GM23338 (cell line): ENCODE measurements around the gene GREB1L. TPM values are rescaled to one million over a fixed set of nuclear protein-coding genes. Genes with fewer than 3 reads are reported as not detected.

Source experiments
- ATAC-seq: fragments of 200-7000 bp; cut with Tn5 transposase; 3 replicates; pipeline ENCODE4 v1.9.1; 2020
- DNase-seq: peaks from one replicate; pipeline ENCODE4 v3.0.0-alpha.2; 2015; ENCODE audit warnings: low spot score
- H2AFZ ChIP-seq: fragments of 200-600 bp; sonication (generic); 2 replicates; pipeline ENCODE4 v1.8.0; 2016; ENCODE audit warnings: antibody characterized with exemption, mild to moderate bottlenecking, moderate library complexity
- H3F3A ChIP-seq: fragments of 200-600 bp; sonication (generic); replicated peaks from 2 replicates; pipeline ENCODE4 v1.8.0; 2017; ENCODE audit warnings: antibody characterized with exemption, mixed run types, low read depth
- H3K27ac ChIP-seq: fragments of 200-600 bp; sonication (generic); 2 replicates; pipeline ENCODE4 v1.6.1; 2016; ENCODE audit warnings: low read depth
- H3K27me3 ChIP-seq: fragments of 200-600 bp; sonication (generic); 2 replicates; pipeline ENCODE4 v1.8.0; 2016; ENCODE audit warnings: mild to moderate bottlenecking, mixed run types, moderate library complexity; ENCODE audit not compliant: insufficient read depth
- H3K36me3 ChIP-seq: fragments of 200-600 bp; sonication (generic); 2 replicates; pipeline ENCODE4 v1.8.0; 2016; ENCODE audit warnings: mild to moderate bottlenecking; ENCODE audit not compliant: insufficient read depth
- H3K4me1 ChIP-seq: fragments of 200-600 bp; sonication (generic); 2 replicates; pipeline ENCODE4 v1.8.0; 2016; ENCODE audit warnings: mild to moderate bottlenecking, moderate library complexity; ENCODE audit not compliant: insufficient read depth
- H3K4me2 ChIP-seq: fragments of 200-600 bp; sonication (generic); 2 replicates; pipeline ENCODE4 v1.7.1; 2017; ENCODE audit warnings: mixed run types
- H3K4me3 ChIP-seq: fragments of 200-600 bp; sonication (generic); 2 replicates; pipeline ENCODE4 v1.6.1; 2016; ENCODE audit warnings: mixed run types
- H3K79me2 ChIP-seq: fragments of 200-600 bp; sonication (generic); replicated peaks from 2 replicates; pipeline ENCODE4 v1.8.0; 2017; ENCODE audit warnings: mild to moderate bottlenecking; ENCODE audit not compliant: insufficient read depth
- H3K9me2 ChIP-seq: fragments of 200-600 bp; sonication (generic); 2 replicates; pipeline ENCODE4 v1.8.0; 2017; ENCODE audit not compliant: insufficient read depth
- H4K20me1 ChIP-seq: fragments of 200-600 bp; sonication (generic); replicated peaks from 2 replicates; pipeline ENCODE4 v1.8.0; 2017; ENCODE audit warnings: mild to moderate bottlenecking; ENCODE audit not compliant: insufficient read depth
- H3K27ac Mint-ChIP-seq: 2 replicates; pipeline ENCODE4 v1.8.0; 2020; ENCODE audit warnings: inconsistent platforms, mild to moderate bottlenecking, moderate library complexity, mixed read lengths
- H3K27me3 Mint-ChIP-seq: 3 replicates; pipeline ENCODE4 v1.8.0; 2022; ENCODE audit warnings: low read depth, mild to moderate bottlenecking, moderate library complexity, mixed read lengths, inconsistent platforms; ENCODE audit not compliant: insufficient read depth, poor library complexity
- H3K36me3 Mint-ChIP-seq: 3 replicates; pipeline ENCODE4 v1.8.0; 2021; ENCODE audit warnings: low read depth, mild to moderate bottlenecking, inconsistent platforms, moderate library complexity, mixed read lengths
- H3K4me1 Mint-ChIP-seq: 3 replicates; pipeline ENCODE4 v1.8.0; 2020; ENCODE audit warnings: mild to moderate bottlenecking, inconsistent platforms, mixed read lengths
- H3K4me3 Mint-ChIP-seq: 3 replicates; pipeline ENCODE4 v1.8.0; 2021; ENCODE audit warnings: moderate library complexity, mild to moderate bottlenecking, inconsistent platforms, mixed read lengths
- H3K9me3 Mint-ChIP-seq: 3 replicates; pipeline ENCODE4 v1.8.0; 2020; ENCODE audit warnings: moderate library complexity, mild to moderate bottlenecking, inconsistent platforms, mixed read lengths
- CREB1 ChIP-seq: fragments of 250-450 bp; sonication (Bioruptor Pico); IDR thresholded peaks from 2 replicates; pipeline ENCODE4 v1.5.0; 2020; ENCODE audit warnings: low read depth, mild to moderate bottlenecking, moderate library complexity
- CTCF ChIP-seq, 2 experiments: fragments of 200-600 bp in 1 of 2; sonication (generic) in 1 of 2; conservative IDR thresholded peaks; 2 replicates each; pipeline versions ENCODE4 v1.5.1 to v1.6.1; 2016 to 2017; ENCODE audit warnings: antibody characterized with exemption in 2 of 2, low read depth in 2 of 2, mild to moderate bottlenecking in 2 of 2, moderate library complexity in 1 of 2
- ETS1 ChIP-seq: IDR thresholded peaks from 2 replicates; pipeline ENCODE4 v1.6.1; 2016; ENCODE audit warnings: antibody characterized with exemption
- EZH2 ChIP-seq: fragments of 200-600 bp; sonication (generic); IDR thresholded peaks from one replicate; pipeline ENCODE4 v1.8.0; 2017; ENCODE audit warnings: antibody characterized with exemption, mild to moderate bottlenecking, low read depth; ENCODE audit not compliant: unreplicated experiment
- EZH2phosphoT487 ChIP-seq: fragments of 200-600 bp; sonication (generic); IDR thresholded peaks from one replicate; pipeline ENCODE4 v1.8.1; 2018; ENCODE audit warnings: antibody characterized with exemption; ENCODE audit not compliant: unreplicated experiment
- JUNB ChIP-seq: IDR thresholded peaks from one replicate; pipeline ENCODE4 v1.6.1; 2016; ENCODE audit warnings: antibody characterized with exemption; ENCODE audit not compliant: unreplicated experiment
- NANOG ChIP-seq: IDR thresholded peaks from 2 replicates; pipeline ENCODE4 v1.6.1; 2016; ENCODE audit warnings: antibody characterized with exemption, borderline replicate concordance
- POLR2AphosphoS5 ChIP-seq: IDR thresholded peaks from 2 replicates; pipeline ENCODE4 v1.6.1; 2016; ENCODE audit warnings: antibody characterized with exemption, low read depth
- STAT1 ChIP-seq: IDR thresholded peaks from one replicate; pipeline ENCODE4 v1.6.1; 2016; ENCODE audit warnings: antibody characterized with exemption; ENCODE audit not compliant: unreplicated experiment
- ZNF331 ChIP-seq: fragments of 250-450 bp; sonication (Bioruptor Pico); IDR thresholded peaks from 2 replicates; pipeline ENCODE4 v1.5.0; 2020; ENCODE audit warnings: low read depth, mild to moderate bottlenecking, moderate library complexity
- ZNF462 ChIP-seq: fragments of 250-450 bp; sonication (Bioruptor Pico); IDR thresholded peaks from 2 replicates; pipeline ENCODE4 v1.5.0; 2020; ENCODE audit warnings: mild to moderate bottlenecking, moderate library complexity
- polyA plus RNA-seq: library from polyadenylated mRNA; unstranded; fragments of >200 nt; fragmentation: Nextera tagmentation; extraction: Ambion mirVana; gene quantifications from 2 replicates; pipeline ENCODE4 v1.2.1, GENCODE V29; 2016
- total RNA-seq: library from RNA; depleted of rRNA; stranded (reverse); fragments of >200 nt; shearing (Covaris generic); gene quantifications from 2 replicates; pipeline ENCODE4 v1.2.3, GENCODE V29; 2014

The GREB1L gene
- total and polyA plus RNA-seq, 2 experiments from 2014 or later = 0.03 to 0.29 TPM

GRCh38 chr18:21316296-21316695 is 74.3 kb downstream of the GREB1L start:
- Mint-ChIP-seq H3K4me3 (no peak overlapping the region), H3K27ac (no peak overlapping the region), H3K4me1 (peaks cover 9% of the 10 kb centered on the region), H3K36me3 (no peaks in the 10 kb centered on the region), H3K9me3 (no peaks in the 10 kb centered on the region; the same call in 2 of the 3 replicates), H3K27me3 (peaks cover 2% of the 10 kb centered on the region)
- no peaks in the 10 kb centered on the region for H3F3A ChIP-seq
- ATAC-seq = no peak
- H3K27me3 ChIP-seq = no peaks in the 10 kb centered on the region
- H3K9me2 ChIP-seq = no peaks in the 10 kb centered on the region
- H3K79me2 ChIP-seq = no peaks in the 10 kb centered on the region
- H3K27ac ChIP-seq = no peak overlapping the region
- no peak for DNase-seq
- no peak overlapping the region for H3K4me2 ChIP-seq
- no peaks in the 10 kb centered on the region for H3K36me3 ChIP-seq
- no peak for TF ChIP-seq NANOG
- TF ChIP-seq ETS1 = no peak
- TF ChIP-seq JUNB = no peak
- TF ChIP-seq EZH2 = no peak
- TF ChIP-seq CREB1 = no peak
- no peak for TF ChIP-seq ZNF331
- no peak for TF ChIP-seq ZNF462
- no peak for TF ChIP-seq STAT1
- TF ChIP-seq CTCF (conservative IDR thresholded peaks at IDR 0.05; ENCODE audit: low read depth in 2 of 2) = no peak; a peak in 1 of 4 replicates
- no peak for TF ChIP-seq EZH2phosphoT487
- TF ChIP-seq POLR2AphosphoS5 = no peak
- no peak overlapping the region for H3K4me3 ChIP-seq
- no peaks in the 10 kb centered on the region for H4K20me1 ChIP-seq
- no peaks in the 10 kb centered on the region for H3K4me1 ChIP-seq
- H2AFZ ChIP-seq = no peak overlapping the region; the same call in 1 of the 2 replicates
